ENCODE results near the gene FLNB. TPM values are rescaled to one million over a fixed set of nuclear protein-coding genes. Genes with fewer than 3 reads are reported as not detected.

The FLNB gene
- polyA plus RNA-seq, 1 of the 3 experiments (the other 2 are of a cell fraction): 127 TPM

DNA sequence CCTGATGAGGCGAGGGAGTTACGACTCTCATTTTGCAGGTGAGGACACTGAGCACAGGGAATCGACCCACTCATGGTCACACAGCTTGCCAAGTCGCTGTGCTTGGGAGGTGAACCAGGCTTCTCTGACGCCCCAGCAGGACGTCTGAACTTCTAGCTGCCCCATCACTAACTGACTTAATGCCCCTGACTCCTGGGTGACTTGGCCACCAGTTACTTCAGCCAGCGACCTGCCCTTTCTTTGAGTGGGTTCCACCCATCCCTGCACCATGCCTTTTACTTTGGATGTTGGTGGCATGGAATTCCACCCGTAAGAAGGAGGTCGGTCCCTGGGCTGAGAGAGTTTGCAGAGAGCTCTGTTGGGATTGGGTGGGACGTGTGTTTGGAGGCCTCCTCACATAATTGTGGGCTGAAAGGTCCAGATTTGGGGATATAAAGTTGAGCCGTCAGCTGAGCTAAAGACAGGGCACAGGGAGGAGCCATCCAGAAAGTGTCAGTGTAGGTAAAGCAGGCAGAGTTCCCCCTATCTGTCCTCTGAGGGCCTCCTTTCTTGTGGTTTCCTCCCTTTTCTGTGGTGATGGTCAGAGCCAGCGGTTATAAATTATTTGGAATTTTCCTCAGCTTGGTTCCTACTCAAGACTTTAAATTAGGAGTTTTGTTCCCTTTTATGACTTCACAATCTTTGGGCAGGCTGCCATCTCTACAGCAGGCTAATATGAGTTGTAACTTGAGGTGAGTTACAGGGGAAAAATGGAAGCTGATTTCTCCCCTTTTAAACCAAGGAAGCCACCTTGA, 55.0 kb downstream of the FLNB start:
- H3K9me2 ChIP-seq: no peaks in the 10 kb centered on the region
- no peak overlapping the region for H3K9ac ChIP-seq
- H3K27me3 ChIP-seq (ENCODE audit: insufficient read depth): no peaks in the 10 kb centered on the region
- peaks cover 99% of the 10 kb centered on the region for H3K79me2 ChIP-seq (ENCODE audit: insufficient read depth)
- ChIA-PET CTCF (interaction anchor here (1.0 to 1.8 kb wide), 5 partner anchors 11 to 114 kb away, joined by 3 to 8 read pairs (median 5); partner anchors contain the start of gene FLNB), POLR2A (interaction anchor here (0.6 kb wide), 1 partner anchor 373 kb away, joined by 3 read pairs; no protein-coding TSS in a partner anchor)
- H4K20me1 ChIP-seq (ENCODE audit: insufficient read depth): peaks cover 30% of the 10 kb centered on the region; the same call in 1 of the 2 replicates
- peaks cover 46% of the 10 kb centered on the region for H3F3A ChIP-seq (replicated peaks; ENCODE audit: insufficient read depth)
- peak overlapping the region; percentile 63; the same call in 1 of the 2 replicates for H3K4me2 ChIP-seq
- no peak overlapping the region for H3K4me3 ChIP-seq (ENCODE audit: low read depth in 2 of 2, low read length in 1 of 2)
- WGBS (ENCODE audit: low lambda C conversion rate): 74% methylated on average over 7 of the region's 12 CpGs
- H3K27ac ChIP-seq (ENCODE audit: low read depth in 2 of 2, low read length in 1 of 2): peak overlapping the region; percentile 54 to 85
- no peak overlapping the region for H2AFZ ChIP-seq (ENCODE audit: low read depth)
- H3K4me1 ChIP-seq (ENCODE audit: control insufficient read depth in 1 of 2, insufficient read depth in 2 of 2, low read depth in 1 of 2, low read length in 1 of 2): peaks cover 31 to 62% of the 10 kb centered on the region in 2 experiments
- DNase-seq: no peak
- no peaks in the 10 kb centered on the region for H3K36me3 ChIP-seq (replicated peaks in 1 of 2; ENCODE audit: control insufficient read depth in 1 of 2, insufficient read depth in 2 of 2, low read length in 1 of 2)
- H3K9me3 ChIP-seq: no peaks in the 10 kb centered on the region
- TF ChIP-seq MXI1 (IDR thresholded peaks at IDR 0.05; ENCODE audit: low read depth, low read length) (no peak), RXRA (IDR thresholded peaks at IDR 0.05; ENCODE audit: borderline replicate concordance, low read depth) (no peak), MEF2A (IDR thresholded peaks at IDR 0.05; ENCODE audit: borderline replicate concordance, low read depth) (no peak), SMC3 (IDR thresholded peaks at IDR 0.05; ENCODE audit: low read depth, low read length) (no peak), FOSL2 (IDR thresholded peaks at IDR 0.05; ENCODE audit: borderline replicate concordance, low read depth) (no peak), RCOR1 (IDR thresholded peaks at IDR 0.05; ENCODE audit: low read length) (no peak), JUND (IDR thresholded peaks at IDR 0.05) (peak; percentile 19; the same call in 1 of the 2 replicates), RFX5 (IDR thresholded peaks at IDR 0.05; ENCODE audit: low read length) (no peak), EZH2phosphoT487 (IDR thresholded peaks at IDR 0.05; ENCODE audit: borderline replicate concordance, low read depth) (no peak), ELF1 (IDR thresholded peaks at IDR 0.05) (no peak), NRF1 (IDR thresholded peaks at IDR 0.05; ENCODE audit: low read depth, low read length) (no peak), NFIC (IDR thresholded peaks at IDR 0.05; ENCODE audit: borderline replicate concordance) (peak; percentile 76; the same call in 1 of the 2 replicates), TAF1 (IDR thresholded peaks at IDR 0.05; ENCODE audit: borderline replicate concordance, low read depth, low read length) (no peak), FOXJ3 (CRISPR knock-in tag; IDR thresholded peaks at IDR 0.05) (no peak), RAD21 (IDR thresholded peaks at IDR 0.05; ENCODE audit: low read length) (no peak), GABPA (IDR thresholded peaks at IDR 0.05; ENCODE audit: low read depth) (no peak), EP300 (IDR thresholded peaks at IDR 0.05; ENCODE audit: borderline replicate concordance in 1 of 2, low read depth in 1 of 2, low read length in 1 of 2) (no peak), YY1 (IDR thresholded peaks at IDR 0.05; ENCODE audit: low read depth) (no peak)
- TF ChIP-seq, protein P1, sequence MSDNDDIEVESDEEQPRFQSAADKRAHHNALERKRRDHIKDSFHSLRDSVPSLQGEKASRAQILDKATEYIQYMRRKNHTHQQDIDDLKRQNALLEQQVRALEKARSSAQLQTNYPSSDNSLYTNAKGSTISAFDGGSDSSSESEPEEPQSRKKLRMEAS (IDR thresholded peaks at IDR 0.05; ENCODE audit: low read depth): no peak
- TF ChIP-seq, protein P2, sequence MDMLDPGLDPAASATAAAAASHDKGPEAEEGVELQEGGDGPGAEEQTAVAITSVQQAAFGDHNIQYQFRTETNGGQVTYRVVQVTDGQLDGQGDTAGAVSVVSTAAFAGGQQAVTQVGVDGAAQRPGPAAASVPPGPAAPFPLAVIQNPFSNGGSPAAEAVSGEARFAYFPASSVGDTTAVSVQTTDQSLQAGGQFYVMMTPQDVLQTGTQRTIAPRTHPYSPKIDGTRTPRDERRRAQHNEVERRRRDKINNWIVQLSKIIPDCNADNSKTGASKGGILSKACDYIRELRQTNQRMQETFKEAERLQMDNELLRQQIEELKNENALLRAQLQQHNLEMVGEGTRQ (IDR thresholded peaks at IDR 0.05; ENCODE audit: borderline replicate concordance, low read depth, low read length): no peak
- TF ChIP-seq, protein P3, sequence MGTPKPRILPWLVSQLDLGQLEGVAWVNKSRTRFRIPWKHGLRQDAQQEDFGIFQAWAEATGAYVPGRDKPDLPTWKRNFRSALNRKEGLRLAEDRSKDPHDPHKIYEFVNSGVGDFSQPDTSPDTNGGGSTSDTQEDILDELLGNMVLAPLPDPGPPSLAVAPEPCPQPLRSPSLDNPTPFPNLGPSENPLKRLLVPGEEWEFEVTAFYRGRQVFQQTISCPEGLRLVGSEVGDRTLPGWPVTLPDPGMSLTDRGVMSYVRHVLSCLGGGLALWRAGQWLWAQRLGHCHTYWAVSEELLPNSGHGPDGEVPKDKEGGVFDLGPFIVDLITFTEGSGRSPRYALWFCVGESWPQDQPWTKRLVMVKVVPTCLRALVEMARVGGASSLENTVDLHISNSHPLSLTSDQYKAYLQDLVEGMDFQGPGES (IDR thresholded peaks at IDR 0.05; ENCODE audit: low read depth, low read length): no peak
- TF ChIP-seq, protein P4, sequence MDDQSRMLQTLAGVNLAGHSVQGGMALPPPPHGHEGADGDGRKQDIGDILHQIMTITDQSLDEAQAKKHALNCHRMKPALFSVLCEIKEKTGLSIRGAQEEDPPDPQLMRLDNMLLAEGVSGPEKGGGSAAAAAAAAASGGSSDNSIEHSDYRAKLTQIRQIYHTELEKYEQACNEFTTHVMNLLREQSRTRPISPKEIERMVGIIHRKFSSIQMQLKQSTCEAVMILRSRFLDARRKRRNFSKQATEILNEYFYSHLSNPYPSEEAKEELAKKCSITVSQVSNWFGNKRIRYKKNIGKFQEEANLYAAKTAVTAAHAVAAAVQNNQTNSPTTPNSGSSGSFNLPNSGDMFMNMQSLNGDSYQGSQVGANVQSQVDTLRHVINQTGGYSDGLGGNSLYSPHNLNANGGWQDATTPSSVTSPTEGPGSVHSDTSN (IDR thresholded peaks at IDR 0.05): peak; percentile 44
- TF ChIP-seq, protein P5, sequence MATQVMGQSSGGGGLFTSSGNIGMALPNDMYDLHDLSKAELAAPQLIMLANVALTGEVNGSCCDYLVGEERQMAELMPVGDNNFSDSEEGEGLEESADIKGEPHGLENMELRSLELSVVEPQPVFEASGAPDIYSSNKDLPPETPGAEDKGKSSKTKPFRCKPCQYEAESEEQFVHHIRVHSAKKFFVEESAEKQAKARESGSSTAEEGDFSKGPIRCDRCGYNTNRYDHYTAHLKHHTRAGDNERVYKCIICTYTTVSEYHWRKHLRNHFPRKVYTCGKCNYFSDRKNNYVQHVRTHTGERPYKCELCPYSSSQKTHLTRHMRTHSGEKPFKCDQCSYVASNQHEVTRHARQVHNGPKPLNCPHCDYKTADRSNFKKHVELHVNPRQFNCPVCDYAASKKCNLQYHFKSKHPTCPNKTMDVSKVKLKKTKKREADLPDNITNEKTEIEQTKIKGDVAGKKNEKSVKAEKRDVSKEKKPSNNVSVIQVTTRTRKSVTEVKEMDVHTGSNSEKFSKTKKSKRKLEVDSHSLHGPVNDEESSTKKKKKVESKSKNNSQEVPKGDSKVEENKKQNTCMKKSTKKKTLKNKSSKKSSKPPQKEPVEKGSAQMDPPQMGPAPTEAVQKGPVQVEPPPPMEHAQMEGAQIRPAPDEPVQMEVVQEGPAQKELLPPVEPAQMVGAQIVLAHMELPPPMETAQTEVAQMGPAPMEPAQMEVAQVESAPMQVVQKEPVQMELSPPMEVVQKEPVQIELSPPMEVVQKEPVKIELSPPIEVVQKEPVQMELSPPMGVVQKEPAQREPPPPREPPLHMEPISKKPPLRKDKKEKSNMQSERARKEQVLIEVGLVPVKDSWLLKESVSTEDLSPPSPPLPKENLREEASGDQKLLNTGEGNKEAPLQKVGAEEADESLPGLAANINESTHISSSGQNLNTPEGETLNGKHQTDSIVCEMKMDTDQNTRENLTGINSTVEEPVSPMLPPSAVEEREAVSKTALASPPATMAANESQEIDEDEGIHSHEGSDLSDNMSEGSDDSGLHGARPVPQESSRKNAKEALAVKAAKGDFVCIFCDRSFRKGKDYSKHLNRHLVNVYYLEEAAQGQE (IDR thresholded peaks at IDR 0.05; ENCODE audit: low read depth, low read length): no peak
- TF ChIP-seq, protein P6, sequence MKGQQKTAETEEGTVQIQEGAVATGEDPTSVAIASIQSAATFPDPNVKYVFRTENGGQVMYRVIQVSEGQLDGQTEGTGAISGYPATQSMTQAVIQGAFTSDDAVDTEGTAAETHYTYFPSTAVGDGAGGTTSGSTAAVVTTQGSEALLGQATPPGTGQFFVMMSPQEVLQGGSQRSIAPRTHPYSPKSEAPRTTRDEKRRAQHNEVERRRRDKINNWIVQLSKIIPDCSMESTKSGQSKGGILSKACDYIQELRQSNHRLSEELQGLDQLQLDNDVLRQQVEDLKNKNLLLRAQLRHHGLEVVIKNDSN (IDR thresholded peaks at IDR 0.05; ENCODE audit: borderline replicate concordance, low read depth): no peak

Data from SK-N-SH (cell line).